ENCODE data around the gene NRCAM.

Gene NRCAM

DNA sequence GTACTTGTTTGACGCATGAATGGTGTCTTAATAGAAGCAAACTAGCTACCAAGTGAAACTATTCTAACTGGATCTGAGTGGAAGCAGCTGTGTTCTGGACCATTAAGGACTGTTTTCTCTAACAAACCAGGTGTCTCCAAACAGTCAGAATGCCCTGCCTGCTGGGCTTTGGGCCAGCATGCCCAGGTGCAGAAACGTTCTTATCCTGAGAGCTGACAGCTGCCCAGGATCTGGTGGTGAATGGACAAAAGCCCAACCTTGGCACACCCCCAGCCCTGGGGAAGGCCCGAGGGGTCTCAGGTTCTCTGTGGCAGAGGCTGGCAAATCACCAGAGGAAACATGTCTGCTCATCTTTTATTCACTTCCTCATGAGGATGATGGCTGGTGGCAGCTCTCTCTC is 277.8 kb downstream of the NRCAM start:
- DNase-seq (ENCODE audit: extremely low spot score), result no peak
- no peak for TF ChIP-seq SP1 (IDR thresholded peaks at IDR 0.05)
- no peak for TF ChIP-seq BHLHE40 (IDR thresholded peaks at IDR 0.05; ENCODE audit: borderline replicate concordance)
- TF ChIP-seq TARDBP (IDR thresholded peaks at IDR 0.05), result no peak
- TF ChIP-seq NFRKB (IDR thresholded peaks at IDR 0.05), result no peak
- TF ChIP-seq, protein P1, sequence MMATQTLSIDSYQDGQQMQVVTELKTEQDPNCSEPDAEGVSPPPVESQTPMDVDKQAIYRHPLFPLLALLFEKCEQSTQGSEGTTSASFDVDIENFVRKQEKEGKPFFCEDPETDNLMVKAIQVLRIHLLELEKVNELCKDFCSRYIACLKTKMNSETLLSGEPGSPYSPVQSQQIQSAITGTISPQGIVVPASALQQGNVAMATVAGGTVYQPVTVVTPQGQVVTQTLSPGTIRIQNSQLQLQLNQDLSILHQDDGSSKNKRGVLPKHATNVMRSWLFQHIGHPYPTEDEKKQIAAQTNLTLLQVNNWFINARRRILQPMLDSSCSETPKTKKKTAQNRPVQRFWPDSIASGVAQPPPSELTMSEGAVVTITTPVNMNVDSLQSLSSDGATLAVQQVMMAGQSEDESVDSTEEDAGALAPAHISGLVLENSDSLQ (IDR thresholded peaks at IDR 0.05), result no peak
- CTCF ChIA-PET, result interaction anchor here (0.9 kb wide), 1 partner anchor 281 kb away, joined by 4 read pairs; no protein-coding TSS in a partner anchor
- POLR2A ChIA-PET, result no interaction called here

DNA sequence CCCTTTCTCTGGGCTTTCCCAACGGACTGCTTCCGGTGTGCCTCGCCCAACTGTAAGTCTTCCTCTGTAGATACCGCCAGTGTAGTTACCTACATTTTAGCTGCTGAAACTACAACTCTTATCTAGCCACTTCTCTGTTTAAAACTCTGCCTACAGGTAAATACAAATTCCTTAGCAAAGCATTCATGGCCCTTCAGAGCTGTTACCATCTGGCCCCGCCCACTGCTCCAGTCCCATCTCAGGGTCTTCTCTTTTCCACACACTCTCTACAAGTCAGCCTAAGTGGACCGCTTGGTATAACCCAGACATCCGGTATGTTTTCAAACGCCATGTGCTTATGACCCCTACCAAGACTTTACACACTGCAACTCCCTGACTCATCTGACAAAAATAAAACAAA is 285.1 kb downstream of the NRCAM start:
- no peak for DNase-seq (ENCODE audit: extremely low spot score)
- CTCF ChIA-PET, result no interaction called here
- POLR2A ChIA-PET, result no interaction called here
- TF ChIP-seq HDGF (IDR thresholded peaks at IDR 0.05; ENCODE audit: borderline replicate concordance) (no peak), LEF1 (IDR thresholded peaks at IDR 0.05; ENCODE audit: borderline replicate concordance) (no peak), CTBP1 (IDR thresholded peaks at IDR 0.05; ENCODE audit: borderline replicate concordance) (no peak), NFRKB (IDR thresholded peaks at IDR 0.05) (no peak), FOXK2 (IDR thresholded peaks at IDR 0.05) (no peak), SUZ12 (IDR thresholded peaks at IDR 0.05) (no peak), ZNF384 (IDR thresholded peaks at IDR 0.05) (no peak), ELF4 (IDR thresholded peaks at IDR 0.05) (no peak), FOXM1 (IDR thresholded peaks at IDR 0.05; ENCODE audit: borderline replicate concordance) (no peak), L3MBTL2 (conservative IDR thresholded peaks at IDR 0.05) (no peak), BHLHE40 (IDR thresholded peaks at IDR 0.05; ENCODE audit: borderline replicate concordance) (no peak), TARDBP (IDR thresholded peaks at IDR 0.05) (no peak), SP1 (IDR thresholded peaks at IDR 0.05) (no peak), FOXA1 (IDR thresholded peaks at IDR 0.05) (no peak), ARNT (IDR thresholded peaks at IDR 0.05) (no peak)
- TF ChIP-seq, protein P1 (IDR thresholded peaks at IDR 0.05), result no peak

DNA sequence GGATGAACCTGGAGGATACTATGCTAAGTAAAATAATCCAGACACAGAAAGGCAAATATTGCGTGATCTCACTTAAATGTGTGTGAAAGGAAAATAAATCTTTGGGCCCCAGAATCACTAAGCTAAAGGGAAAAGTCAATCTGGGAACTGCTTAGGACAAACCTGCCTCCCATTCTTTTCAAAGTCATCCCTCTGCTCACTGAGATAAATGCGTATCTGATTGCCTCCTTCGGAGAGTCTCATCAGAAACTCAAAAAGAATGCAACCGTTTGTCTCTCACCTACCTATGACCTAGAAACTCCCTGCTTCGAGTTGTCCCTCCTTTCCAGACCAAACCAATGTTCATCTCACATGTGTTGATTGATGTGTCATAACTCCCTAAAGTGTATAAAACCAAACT is 286.0 kb downstream of the NRCAM start:
- POLR2A ChIA-PET, result no interaction called here
- CTCF ChIA-PET, result no interaction called here
- no peak for TF ChIP-seq ZNF384 (IDR thresholded peaks at IDR 0.05)
- no peak for TF ChIP-seq CTBP1 (IDR thresholded peaks at IDR 0.05; ENCODE audit: borderline replicate concordance)
- DNase-seq (ENCODE audit: extremely low spot score), result no peak

DNA sequence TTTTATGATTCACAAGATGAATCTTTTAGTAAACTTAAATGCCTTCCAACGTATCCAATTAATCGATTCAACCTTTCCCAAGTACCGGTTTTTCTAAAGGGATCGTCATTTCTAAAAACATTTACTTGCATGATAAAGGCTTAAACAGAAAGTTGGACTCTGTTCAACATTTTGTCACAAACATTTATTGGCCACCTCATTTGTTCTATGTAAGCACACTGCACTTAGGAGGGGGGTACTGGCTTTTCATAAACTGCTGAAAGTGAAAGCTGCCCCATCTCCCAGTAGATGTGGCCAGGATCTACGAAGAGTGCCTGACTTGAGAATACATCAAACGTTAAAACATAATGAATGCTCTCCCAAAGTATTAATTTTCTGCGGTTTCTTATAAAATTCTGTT is 288.8 kb downstream of the NRCAM start:
- TF ChIP-seq SP1 (IDR thresholded peaks at IDR 0.05), result no peak
- TF ChIP-seq HDGF (IDR thresholded peaks at IDR 0.05; ENCODE audit: borderline replicate concordance), result no peak
- TF ChIP-seq, protein P1 (IDR thresholded peaks at IDR 0.05), result no peak
- no peak for TF ChIP-seq TARDBP (IDR thresholded peaks at IDR 0.05)
- no peak for TF ChIP-seq LEF1 (IDR thresholded peaks at IDR 0.05; ENCODE audit: borderline replicate concordance)
- no peak for TF ChIP-seq NFRKB (IDR thresholded peaks at IDR 0.05)
- TF ChIP-seq L3MBTL2 (conservative IDR thresholded peaks at IDR 0.05), result no peak
- no peak for TF ChIP-seq ARNT (IDR thresholded peaks at IDR 0.05)
- TF ChIP-seq FOXA1 (IDR thresholded peaks at IDR 0.05), result no peak
- TF ChIP-seq ELF4 (IDR thresholded peaks at IDR 0.05), result no peak
- POLR2A ChIA-PET, result no interaction called here
- DNase-seq (ENCODE audit: extremely low spot score), result no peak
- CTCF ChIA-PET, result no interaction called here

DNA sequence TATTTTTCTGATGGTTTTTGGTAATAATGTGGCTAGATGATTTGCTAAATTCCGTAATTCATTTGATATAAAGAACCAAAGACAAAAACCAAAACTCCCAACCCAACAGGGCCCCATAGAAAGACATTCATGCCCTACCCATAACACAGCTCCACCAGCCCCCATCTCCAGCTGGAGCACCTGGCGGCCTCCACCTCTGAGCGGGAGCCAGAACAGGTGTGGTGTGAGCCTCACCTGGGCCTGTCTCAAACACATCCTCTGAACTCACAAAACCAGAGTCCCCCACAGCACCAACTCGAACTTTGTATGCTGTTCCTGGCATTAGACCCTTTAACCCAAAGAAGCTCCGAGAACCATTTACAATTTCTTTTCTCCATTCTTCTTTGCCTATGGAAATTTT is 289.5 kb downstream of the NRCAM start:
- ChIA-PET CTCF (no interaction called here), POLR2A (no interaction called here)
- DNase-seq (ENCODE audit: extremely low spot score), result no peak
- TF ChIP-seq TARDBP (IDR thresholded peaks at IDR 0.05) (no peak), SP1 (IDR thresholded peaks at IDR 0.05) (no peak), LEF1 (IDR thresholded peaks at IDR 0.05; ENCODE audit: borderline replicate concordance) (no peak), ZNF384 (IDR thresholded peaks at IDR 0.05) (no peak), FOXA1 (IDR thresholded peaks at IDR 0.05) (no peak), CTBP1 (IDR thresholded peaks at IDR 0.05; ENCODE audit: borderline replicate concordance) (no peak), L3MBTL2 (conservative IDR thresholded peaks at IDR 0.05) (no peak)
- TF ChIP-seq, protein P1 (IDR thresholded peaks at IDR 0.05), result no peak

DNA sequence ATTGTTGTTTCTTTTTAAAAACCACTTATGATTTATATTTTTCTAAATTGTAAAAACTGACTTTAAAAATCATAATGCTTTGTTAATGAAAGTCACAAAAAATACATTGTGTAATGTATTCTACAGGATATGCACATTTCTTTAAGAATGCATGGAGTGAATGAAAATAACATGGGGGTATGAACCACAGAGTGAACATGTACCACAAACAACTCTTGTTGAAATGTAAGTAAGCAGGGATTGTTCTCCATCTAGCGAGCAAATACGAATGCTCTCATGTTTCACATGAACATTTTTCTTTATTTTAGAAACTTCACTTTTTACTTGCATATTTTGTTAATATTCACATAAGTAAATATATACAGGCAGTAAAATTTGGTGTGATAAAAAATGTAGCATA is 290.5 kb downstream of the NRCAM start:
- no peak for DNase-seq (ENCODE audit: extremely low spot score)
- ChIA-PET CTCF (interaction anchor here (0.8 kb wide), 1 partner anchor 352 kb away, joined by 3 read pairs; no protein-coding TSS in a partner anchor), POLR2A (no interaction called here)
- TF ChIP-seq ZNF384 (IDR thresholded peaks at IDR 0.05) (no peak), FOXM1 (IDR thresholded peaks at IDR 0.05; ENCODE audit: borderline replicate concordance) (no peak), SUZ12 (IDR thresholded peaks at IDR 0.05) (no peak), FOXK2 (IDR thresholded peaks at IDR 0.05) (no peak), SP1 (IDR thresholded peaks at IDR 0.05) (no peak), HDGF (IDR thresholded peaks at IDR 0.05; ENCODE audit: borderline replicate concordance) (no peak), LEF1 (IDR thresholded peaks at IDR 0.05; ENCODE audit: borderline replicate concordance) (no peak), TARDBP (IDR thresholded peaks at IDR 0.05) (no peak), L3MBTL2 (conservative IDR thresholded peaks at IDR 0.05) (no peak), BHLHE40 (IDR thresholded peaks at IDR 0.05; ENCODE audit: borderline replicate concordance) (no peak), NFRKB (IDR thresholded peaks at IDR 0.05) (no peak), ELF4 (IDR thresholded peaks at IDR 0.05) (no peak), ARNT (IDR thresholded peaks at IDR 0.05) (no peak), CTBP1 (IDR thresholded peaks at IDR 0.05; ENCODE audit: borderline replicate concordance) (no peak), FOXA1 (IDR thresholded peaks at IDR 0.05) (no peak)
- TF ChIP-seq, protein P1 (IDR thresholded peaks at IDR 0.05), result no peak
